GM12875 (cell line): ENCODE results near the gene FLYWCH1.
"Not testable (repeated sequence)": the region's sequence is repeated elsewhere in the genome, so short reads cannot be mapped to it uniquely, and the experiment has no call there.

Experiments used
- H3K4me3 ChIP-seq: one replicate; pipeline ENCODE4 v1.5.1; 2011; ENCODE audit warnings: low read depth, low read length, control low read depth
- CTCF ChIP-seq: IDR thresholded peaks from 2 replicates; pipeline ENCODE4 v1.5.1; 2011; ENCODE audit warnings: low read depth, mild to moderate bottlenecking, control low read depth, inconsistent platforms, low read length, moderate library complexity, borderline replicate concordance; ENCODE audit not compliant: insufficient read depth

FLYWCH1 gene

GRCh38 chr16:2919511-2920255 is 8.0 kb downstream of the FLYWCH1 start:
- TF ChIP-seq CTCF, result peak; percentile 69; the same call in 1 of the 2 replicates
- H3K4me3 ChIP-seq, result no peak overlapping the region

- no peak overlapping the region for H3K4me3 ChIP-seq
- TF ChIP-seq CTCF, result no peak
These were observed 11.8 kb downstream of the FLYWCH1 start for GRCh38 chr16:2923481-2923880.

- H3K4me3 ChIP-seq, result no peak overlapping the region
- no peak for TF ChIP-seq CTCF
These were observed 13.4 kb downstream of the FLYWCH1 start for GRCh38 chr16:2924901-2925755.

GRCh38 chr16:2925951-2926649 is 14.4 kb downstream of the FLYWCH1 start:
- H3K4me3 ChIP-seq, result no peak overlapping the region
- no peak for TF ChIP-seq CTCF

- TF ChIP-seq CTCF, result no peak
- no peak overlapping the region for H3K4me3 ChIP-seq
These were observed 14.9 kb downstream of the FLYWCH1 start for GRCh38 chr16:2926650-2926999.

GRCh38 chr16:2927010-2927646 is 15.4 kb downstream of the FLYWCH1 start:
- TF ChIP-seq CTCF, result peak; percentile 88
- H3K4me3 ChIP-seq, result no peak overlapping the region

GRCh38 chr16:2928151-2928550 is 16.4 kb downstream of the FLYWCH1 start:
- H3K4me3 ChIP-seq, result not testable (repeated sequence)
